OCI-LY7 (cell line): ENCODE measurements around the gene OGDHL.

Experiments used
- CTCF ChIP-seq: fragments of 200-600 bp; sonication (generic); conservative IDR thresholded peaks from 2 replicates; pipeline ENCODE4 v1.5.1; 2014; ENCODE audit warnings: mild to moderate bottlenecking, antibody characterized with exemption, low read length, moderate library complexity, mixed read lengths
- EZH2phosphoT487 ChIP-seq: fragments of 200-600 bp; sonication (generic); IDR thresholded peaks from 2 replicates; pipeline ENCODE4 v1.6.1; 2018; ENCODE audit warnings: low read depth, borderline replicate concordance, mild to moderate bottlenecking, mixed run types, antibody characterized with exemption, low read length, moderate library complexity, mixed read lengths

- no peak for TF ChIP-seq CTCF
- TF ChIP-seq EZH2phosphoT487: no peak
These were observed 21.6 kb downstream of the OGDHL start for GRCh38 chr10:49740346-49741107.
